GM12873 (cell line): Measurements from ENCODE around the gene SPSB3.

ENCODE experiments used
- CTCF ChIP-seq: IDR thresholded peaks from 2 replicates; pipeline ENCODE4 v1.5.1; 2012; ENCODE audit warnings: low read depth, mild to moderate bottlenecking, moderate library complexity, low read length, control low read depth; ENCODE audit not compliant: insufficient read depth; ENCODE audit errors: missing control alignments

Gene SPSB3

GRCh38 chr16:1790261-1790610, 7.9 kb upstream of the SPSB3 start:
- TF ChIP-seq CTCF, result no peak

- no peak for TF ChIP-seq CTCF
Observed at GRCh38 chr16:1789643-1790045, 7.3 kb upstream of the SPSB3 start.

- TF ChIP-seq CTCF, result no peak
Observed at GRCh38 chr16:1788708-1789100, 6.3 kb upstream of the SPSB3 start.

GRCh38 chr16:1788095-1788707, 5.8 kb upstream of the SPSB3 start:
- TF ChIP-seq CTCF, result no peak

GRCh38 chr16:1787322-1788094, 5.1 kb upstream of the SPSB3 start:
- TF ChIP-seq CTCF, result no peak

- no peak for TF ChIP-seq CTCF
Observed at GRCh38 chr16:1787056-1787321, 4.6 kb upstream of the SPSB3 start.

- peak; percentile 13 for TF ChIP-seq CTCF
Observed at GRCh38 chr16:1786242-1787055, 4.1 kb upstream of the SPSB3 start.
